ENCODE results near the gene C15orf62.

The C15orf62 gene

GRCh38 chr15:40806672-40807027, 36.9 kb downstream of the C15orf62 start:
- Mint-ChIP-seq H3K27me3 (no peaks in the 10 kb centered on the region), H3K4me1 (ENCODE audit: low read depth) (peaks cover 36% of the 10 kb centered on the region), H3K9me3 (no peaks in the 10 kb centered on the region), H3K36me3 (ENCODE audit: low read depth) (peaks cover 63% of the 10 kb centered on the region), H3K27ac (peak overlapping the region; percentile 100), H3K4me3 (peak overlapping the region; percentile 97)
- no peak for DNase-seq

DNA sequence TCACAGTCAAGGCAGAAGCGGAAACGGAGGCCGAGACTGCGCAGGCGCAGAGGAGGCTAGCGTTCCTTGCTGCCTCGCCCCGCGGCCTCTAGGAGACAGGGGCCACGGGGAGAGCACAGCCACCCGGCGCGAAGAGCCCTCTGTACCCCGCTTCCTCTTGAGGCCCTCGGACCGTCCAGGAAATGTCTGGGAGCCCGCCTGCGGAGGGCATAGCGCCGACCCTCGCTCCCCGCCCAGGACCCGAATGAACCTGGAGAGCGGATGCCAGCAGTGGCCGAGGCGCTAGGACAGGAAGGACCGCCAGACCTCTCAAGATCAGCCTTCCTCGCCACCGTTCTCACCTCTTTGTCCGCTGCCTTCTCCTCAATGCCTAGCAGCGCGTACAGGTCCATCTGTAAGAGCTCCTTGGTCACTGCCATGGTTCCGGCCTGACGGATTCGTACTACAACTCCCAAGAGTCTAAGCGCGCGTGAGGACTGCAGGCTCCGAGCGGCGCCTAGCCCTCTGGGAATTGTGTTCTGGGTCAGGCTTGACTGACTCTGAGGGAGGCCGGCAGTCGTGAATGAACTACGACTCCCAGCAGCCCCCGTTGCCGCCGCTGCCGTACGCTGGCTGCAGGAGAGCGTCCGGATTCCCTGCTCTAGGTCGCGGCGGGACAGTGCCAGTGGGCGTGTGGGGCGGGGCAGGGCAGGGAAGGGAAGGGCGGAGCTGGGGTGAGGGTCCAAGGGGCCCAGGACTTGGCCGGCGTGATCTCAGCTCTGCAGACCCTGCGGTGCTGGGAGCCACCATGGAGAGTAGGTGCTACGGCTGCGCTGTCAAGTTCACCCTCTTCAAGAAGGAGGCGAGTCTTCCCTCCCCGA, 37.5 kb downstream of the C15orf62 start, which contains the start of the genes DNAJC17 and ZFYVE19:
Gene DNAJC17 (minus strand): TSS at position 446 of the 860 bp plus-strand sequence. CDS start 27 bp downstream, at position 419.
Gene ZFYVE19 (plus strand): TSS at position 62 of the 860 bp plus-strand sequence. CDS start 501 bp downstream, at position 563.
- H3K36me3 Mint-ChIP-seq (ENCODE audit: low read depth), result peaks cover 64% of the 10 kb centered on the region
- no peaks in the 10 kb centered on the region for H3K27me3 Mint-ChIP-seq
- peak within 1 kb of the TSS; percentile 100 for H3K27ac Mint-ChIP-seq
- peak; percentile 95 for DNase-seq
- peaks cover 33% of the 10 kb centered on the region for H3K4me1 Mint-ChIP-seq (ENCODE audit: low read depth)
- H3K4me3 Mint-ChIP-seq, result peak within 1 kb of the TSS; percentile 97
- H3K9me3 Mint-ChIP-seq, result no peaks in the 10 kb centered on the region

DNA sequence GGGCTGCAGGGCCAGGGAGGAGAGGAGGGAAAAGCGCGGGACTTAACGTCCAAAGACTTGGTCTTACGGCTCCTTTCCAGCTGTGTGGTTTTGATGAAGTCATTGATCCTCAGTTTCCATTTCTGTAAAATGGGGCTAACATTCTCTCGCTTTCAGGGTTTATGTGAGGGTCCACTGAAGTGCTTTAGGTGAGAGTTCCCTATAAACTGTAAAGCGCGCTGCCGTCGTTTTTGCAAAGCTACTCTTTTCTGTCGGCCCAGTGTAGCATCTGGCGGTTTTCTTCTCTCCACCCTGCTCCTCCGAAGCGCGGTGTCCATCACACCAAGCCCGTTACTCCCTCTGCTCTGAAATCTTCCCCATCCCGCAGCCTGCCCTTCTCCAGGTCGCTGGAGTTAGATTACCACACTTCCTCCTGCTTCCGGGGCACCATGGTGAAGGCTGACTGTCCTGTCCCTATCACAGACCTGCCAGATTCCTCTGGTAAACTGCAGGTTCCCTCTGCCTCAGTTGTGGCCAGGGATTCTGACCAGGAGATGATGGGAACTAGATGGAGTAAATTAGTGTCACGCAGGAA, 38.2 kb downstream of the C15orf62 start:
- peaks cover 31% of the 10 kb centered on the region for H3K4me1 Mint-ChIP-seq (ENCODE audit: low read depth)
- H3K36me3 Mint-ChIP-seq (ENCODE audit: low read depth), result peaks cover 65% of the 10 kb centered on the region
- no peaks in the 10 kb centered on the region for H3K9me3 Mint-ChIP-seq
- H3K4me3 Mint-ChIP-seq, result peak overlapping the region; percentile 97
- no peak for DNase-seq
- peak overlapping the region; percentile 100 for H3K27ac Mint-ChIP-seq
- no peaks in the 10 kb centered on the region for H3K27me3 Mint-ChIP-seq

- Mint-ChIP-seq H3K27ac (no peak overlapping the region), H3K4me1 (ENCODE audit: low read depth) (peaks cover 26% of the 10 kb centered on the region), H3K36me3 (ENCODE audit: low read depth) (peaks cover 66% of the 10 kb centered on the region), H3K9me3 (no peaks in the 10 kb centered on the region), H3K27me3 (no peaks in the 10 kb centered on the region), H3K4me3 (peak overlapping the region; percentile 97)
- DNase-seq, result no peak
These were observed 39.2 kb downstream of the C15orf62 start for GRCh38 chr15:40808861-40809450.

DNA sequence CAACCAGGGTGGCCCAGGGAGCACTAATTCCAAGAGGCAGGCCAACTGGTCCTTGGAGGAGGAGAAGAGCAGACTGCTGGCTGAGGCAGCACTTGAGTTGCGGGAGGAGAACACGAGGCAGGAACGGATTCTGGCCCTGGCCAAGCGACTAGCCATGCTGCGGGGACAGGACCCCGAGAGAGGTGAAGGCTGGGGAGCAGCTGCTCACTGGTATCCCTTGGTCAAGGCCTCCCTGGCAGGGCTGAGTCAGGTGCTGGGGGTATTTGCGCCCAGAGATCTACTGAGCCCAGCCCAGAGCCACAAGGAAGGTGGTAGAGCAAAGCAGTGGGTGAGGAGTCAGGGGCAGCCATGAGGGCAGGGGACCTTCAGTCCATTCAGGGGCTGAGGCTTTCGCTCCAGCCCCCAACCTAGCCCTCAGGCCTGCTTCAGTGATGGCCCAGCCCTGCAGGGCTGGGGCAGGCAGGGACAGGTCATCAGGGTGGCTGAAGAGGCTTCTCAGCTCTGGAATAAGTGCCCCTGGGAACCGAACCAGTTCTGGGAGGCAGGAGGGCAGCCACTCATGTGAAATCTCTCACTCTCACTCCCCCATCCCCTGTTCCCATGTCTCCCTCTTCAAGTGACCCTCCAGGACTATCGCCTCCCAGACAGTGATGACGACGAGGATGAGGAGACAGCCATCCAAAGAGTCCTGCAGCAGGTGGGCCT, 43.1 kb downstream of the C15orf62 start:
- no peak for DNase-seq
- Mint-ChIP-seq H3K27ac (no peak overlapping the region), H3K4me3 (no peak overlapping the region), H3K27me3 (no peaks in the 10 kb centered on the region), H3K9me3 (no peaks in the 10 kb centered on the region), H3K36me3 (ENCODE audit: low read depth) (peaks cover 65% of the 10 kb centered on the region), H3K4me1 (ENCODE audit: low read depth) (peaks cover 14% of the 10 kb centered on the region)

- no peak overlapping the region for H3K27ac Mint-ChIP-seq
- no peaks in the 10 kb centered on the region for H3K4me1 Mint-ChIP-seq (ENCODE audit: low read depth)
- DNase-seq, result no peak
- H3K4me3 Mint-ChIP-seq, result no peak overlapping the region
- H3K36me3 Mint-ChIP-seq (ENCODE audit: low read depth), result peaks cover 50% of the 10 kb centered on the region
- H3K9me3 Mint-ChIP-seq, result no peaks in the 10 kb centered on the region
- H3K27me3 Mint-ChIP-seq, result no peaks in the 10 kb centered on the region
These were observed 45.4 kb downstream of the C15orf62 start for GRCh38 chr15:40815042-40815698.

GRCh38 chr15:40819048-40819447, 49.3 kb downstream of the C15orf62 start:
- Mint-ChIP-seq H3K27ac (no peak overlapping the region), H3K36me3 (ENCODE audit: low read depth) (peaks cover 17% of the 10 kb centered on the region), H3K27me3 (no peaks in the 10 kb centered on the region), H3K9me3 (no peaks in the 10 kb centered on the region), H3K4me1 (ENCODE audit: low read depth) (no peaks in the 10 kb centered on the region), H3K4me3 (no peak overlapping the region)
- DNase-seq, result no peak

DNA sequence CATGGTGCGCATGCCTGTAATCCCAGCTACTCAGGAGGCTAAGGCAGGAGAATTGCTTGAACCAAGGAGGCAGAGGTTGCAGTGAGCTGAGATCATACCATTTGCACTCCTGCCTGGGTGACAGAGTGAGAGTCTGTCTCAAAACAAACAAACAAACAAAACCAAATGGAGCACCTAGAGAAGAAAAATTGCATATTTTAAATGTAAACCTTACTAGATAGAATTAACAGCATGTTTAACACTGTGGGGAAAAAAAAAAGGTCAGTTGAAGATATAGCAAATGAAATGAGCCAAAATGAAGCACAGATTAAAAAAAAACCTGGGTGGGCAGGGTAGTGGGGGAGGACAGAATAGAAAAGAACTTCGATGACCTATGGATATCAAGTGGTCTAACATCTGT, 51.4 kb downstream of the C15orf62 start:
- Mint-ChIP-seq H3K4me1 (ENCODE audit: low read depth) (no peaks in the 10 kb centered on the region), H3K9me3 (no peaks in the 10 kb centered on the region), H3K27ac (no peak overlapping the region), H3K36me3 (ENCODE audit: low read depth) (peaks cover under 1% of the 10 kb centered on the region), H3K27me3 (no peaks in the 10 kb centered on the region), H3K4me3 (no peak overlapping the region)
- DNase-seq, result no peak

Data from activated T-cell treated with anti-CD3 and anti-CD28 coated beads, Interleukin-2, amount 50 U/mL, for 24 hours (primary cell).